Astrocyte (in vitro differentiated cells and primary cell): Measurements from ENCODE around the gene DGUOK. TPM values are rescaled to one million over a fixed set of nuclear protein-coding genes. Genes with fewer than 3 reads are reported as not detected.
A peak's percentile ranks its signal among the peaks of the same experiment; 100 is the strongest.

Source experiments
- DNase-seq: peaks from one replicate; pipeline ENCODE4 v3.0.0-alpha.2; 2010; ENCODE audit warnings: low read depth
- FAIRE-seq: peaks from 2 replicates; lab custom pipeline; 2011; peaks lifted over from hg19 to GRCh38; lab: Jason Lieb, UNC
- H2AFZ ChIP-seq: 2 replicates; pipeline ENCODE4 v1.6.0; 2012; ENCODE audit warnings: low read depth, low read length, inconsistent platforms
- H3K27ac ChIP-seq: 2 replicates; pipeline ENCODE4 v1.5.1; 2011; ENCODE audit warnings: low read depth, low read length, inconsistent platforms
- H3K27me3 ChIP-seq: 2 replicates; pipeline ENCODE4 v1.6.0; 2011; ENCODE audit warnings: low read length, inconsistent platforms; ENCODE audit not compliant: insufficient read depth
- H3K36me3 ChIP-seq: 2 replicates; pipeline ENCODE4 v1.5.1; 2011; ENCODE audit warnings: low read length, inconsistent platforms; ENCODE audit not compliant: insufficient read depth
- H3K4me1 ChIP-seq: 2 replicates; pipeline ENCODE4 v1.5.1; 2011; ENCODE audit warnings: low read length, inconsistent platforms; ENCODE audit not compliant: insufficient read depth
- H3K4me2 ChIP-seq: 2 replicates; pipeline ENCODE4 v1.6.0; 2012; ENCODE audit warnings: low read length, inconsistent platforms
- H3K4me3 ChIP-seq: 2 replicates; pipeline ENCODE4 v1.5.1; 2011; ENCODE audit warnings: low read depth, mild to moderate bottlenecking, low read length, inconsistent platforms; ENCODE audit not compliant: insufficient read depth
- H3K79me2 ChIP-seq: 2 replicates; pipeline ENCODE4 v1.6.0; 2012; ENCODE audit warnings: mild to moderate bottlenecking, low read length, inconsistent platforms; ENCODE audit not compliant: insufficient read depth
- H3K9ac ChIP-seq: 2 replicates; pipeline ENCODE4 v1.6.0; 2012; ENCODE audit warnings: mild to moderate bottlenecking, low read length, inconsistent platforms
- H3K9me3 ChIP-seq: 2 replicates; pipeline ENCODE4 v1.5.1; 2012; ENCODE audit warnings: low read depth, mild to moderate bottlenecking, low read length, inconsistent platforms; ENCODE audit not compliant: insufficient read depth
- H4K20me1 ChIP-seq: 2 replicates; pipeline ENCODE4 v1.6.0; 2012; ENCODE audit warnings: low read length, inconsistent platforms; ENCODE audit not compliant: insufficient read depth
- H3K27ac Mint-ChIP-seq: one replicate; pipeline ENCODE4 v1.8.0; 2021; ENCODE audit warnings: mild to moderate bottlenecking, mixed read lengths; ENCODE audit not compliant: unreplicated experiment
- H3K27me3 Mint-ChIP-seq: one replicate; pipeline ENCODE4 v1.8.0; 2021; ENCODE audit warnings: low read depth, mixed read lengths; ENCODE audit not compliant: unreplicated experiment
- H3K36me3 Mint-ChIP-seq: one replicate; pipeline ENCODE4 v1.8.0; 2021; ENCODE audit warnings: low read depth, mixed read lengths; ENCODE audit not compliant: unreplicated experiment
- H3K4me1 Mint-ChIP-seq: one replicate; pipeline ENCODE4 v1.8.0; 2021; ENCODE audit warnings: low read depth, mixed read lengths; ENCODE audit not compliant: unreplicated experiment
- H3K4me3 Mint-ChIP-seq: one replicate; pipeline ENCODE4 v1.8.0; 2021; ENCODE audit warnings: mild to moderate bottlenecking, moderate library complexity, mixed read lengths; ENCODE audit not compliant: unreplicated experiment
- H3K9me3 Mint-ChIP-seq: one replicate; pipeline ENCODE4 v1.8.0; 2021; ENCODE audit warnings: mild to moderate bottlenecking, mixed read lengths; ENCODE audit not compliant: unreplicated experiment
- CTCF ChIP-seq: IDR thresholded peaks from 2 replicates; pipeline ENCODE4 v1.5.1; 2011; ENCODE audit warnings: low read depth, mild to moderate bottlenecking, inconsistent platforms, low read length, moderate library complexity; ENCODE audit not compliant: insufficient read depth
- EZH2 ChIP-seq: IDR thresholded peaks from 2 replicates; pipeline ENCODE4 v1.6.1; 2012; ENCODE audit warnings: mild to moderate bottlenecking, low read length, inconsistent platforms; ENCODE audit not compliant: insufficient read depth
- total RNA-seq: library from RNA; stranded (reverse); gene quantifications from 2 replicates; pipeline ENCODE4 v1.2.1, GENCODE V29; 2021

The DGUOK gene
- total RNA-seq, 1 donor from 2014 or later = 84.8 TPM

- H3K4me3 ChIP-seq = no peak overlapping the region
- no peak overlapping the region for H3K4me2 ChIP-seq
- H3K27ac ChIP-seq = peak overlapping the region; percentile 7
- no peak overlapping the region for H3K9ac ChIP-seq
- H2AFZ ChIP-seq = no peak overlapping the region
- TF ChIP-seq EZH2 = no peak
- no peak for TF ChIP-seq CTCF
- no peak overlapping the region for H3K4me3 Mint-ChIP-seq
- peaks cover 66% of the 10 kb centered on the region for H3K4me1 Mint-ChIP-seq
- peaks cover 18% of the 10 kb centered on the region for H3K36me3 Mint-ChIP-seq
- H3K27me3 ChIP-seq = no peaks in the 10 kb centered on the region
- peaks cover 27% of the 10 kb centered on the region for H3K4me1 ChIP-seq
- peak overlapping the region; percentile 27 for H3K27ac Mint-ChIP-seq
- H3K9me3 ChIP-seq = no peaks in the 10 kb centered on the region
- peaks cover 93% of the 10 kb centered on the region for H3K79me2 ChIP-seq
- peaks cover 5% of the 10 kb centered on the region for H3K36me3 ChIP-seq
- no peak for DNase-seq
- H3K9me3 Mint-ChIP-seq = no peaks in the 10 kb centered on the region
- no peak for FAIRE-seq
- H3K27me3 Mint-ChIP-seq = no peaks in the 10 kb centered on the region
- peaks cover 90% of the 10 kb centered on the region for H4K20me1 ChIP-seq
These were observed 6.5 kb downstream of the DGUOK start for GRCh38 chr2:73933194-73933593.

- H3K9ac ChIP-seq = no peak overlapping the region
- no peak overlapping the region for H3K27ac Mint-ChIP-seq
- H3K27me3 ChIP-seq = no peaks in the 10 kb centered on the region
- no peak overlapping the region for H3K4me3 ChIP-seq
- H3K79me2 ChIP-seq = peaks cover 79% of the 10 kb centered on the region
- H3K27ac ChIP-seq = no peak overlapping the region
- H3K36me3 ChIP-seq = peaks cover 6% of the 10 kb centered on the region
- no peak for TF ChIP-seq EZH2
- no peak for TF ChIP-seq CTCF
- H3K4me1 Mint-ChIP-seq = peaks cover 65% of the 10 kb centered on the region
- no peak overlapping the region for H3K4me2 ChIP-seq
- H3K27me3 Mint-ChIP-seq = no peaks in the 10 kb centered on the region
- peaks cover 93% of the 10 kb centered on the region for H4K20me1 ChIP-seq
- H3K9me3 ChIP-seq = no peaks in the 10 kb centered on the region
- FAIRE-seq (no peak), DNase-seq (no peak)
- H3K4me3 Mint-ChIP-seq = no peak overlapping the region
- no peaks in the 10 kb centered on the region for H3K9me3 Mint-ChIP-seq
- H3K4me1 ChIP-seq = peaks cover 42% of the 10 kb centered on the region
- H3K36me3 Mint-ChIP-seq = peaks cover 18% of the 10 kb centered on the region
- no peak overlapping the region for H2AFZ ChIP-seq
These were observed 9.0 kb downstream of the DGUOK start for GRCh38 chr2:73935641-73936040.

- Histone ChIP-seq H3K27me3 (no peaks in the 10 kb centered on the region), H3K4me3 (no peak overlapping the region), H3K4me1 (peaks cover 32% of the 10 kb centered on the region), H4K20me1 (peaks cover 91% of the 10 kb centered on the region), H3K9me3 (no peaks in the 10 kb centered on the region), H2AFZ (no peak overlapping the region), H3K27ac (no peak overlapping the region), H3K36me3 (peaks cover 6% of the 10 kb centered on the region), H3K9ac (no peak overlapping the region), H3K4me2 (peak overlapping the region; percentile 12), H3K79me2 (peaks cover 76% of the 10 kb centered on the region)
- H3K4me3 Mint-ChIP-seq = peak overlapping the region; percentile 17
- H3K4me1 Mint-ChIP-seq = peaks cover 60% of the 10 kb centered on the region
- DNase-seq (peak; percentile 84), FAIRE-seq (no peak)
- peaks cover 20% of the 10 kb centered on the region for H3K36me3 Mint-ChIP-seq
- H3K27ac Mint-ChIP-seq = peak overlapping the region; percentile 22
- no peaks in the 10 kb centered on the region for H3K9me3 Mint-ChIP-seq
- no peaks in the 10 kb centered on the region for H3K27me3 Mint-ChIP-seq
- TF ChIP-seq CTCF (no peak), EZH2 (no peak)
These were observed 10.6 kb downstream of the DGUOK start for GRCh38 chr2:73937103-73937885.
